Transverse colon (tissue), 4 donors: ENCODE results near the gene NKD1. TPM values are rescaled to one million over a fixed set of nuclear protein-coding genes. Genes with fewer than 3 reads are reported as not detected.
"Not testable (repeated sequence)": the region's sequence is repeated elsewhere in the genome, so short reads cannot be mapped to it uniquely, and the experiment has no call there.

ENCODE experiments used
- DNase-seq: peaks from one replicate; pipeline ENCODE4 v3.0.0-alpha.2; 2019
- H3K27ac ChIP-seq, 4 donors: fragments of 200-600 bp; sonication (generic); 2 replicates each; pipeline ENCODE4 v1.5.1; 2016 to 2018; ENCODE audit warnings: inconsistent platforms in 4 of 4
- H3K27me3 ChIP-seq: fragments of 200-600 bp; sonication (generic); 2 replicates; pipeline ENCODE4 v1.5.1; 2017; ENCODE audit warnings: inconsistent platforms
- H3K36me3 ChIP-seq, 4 donors: fragments of 200-600 bp; sonication (generic); 2 replicates each; pipeline ENCODE4 v1.5.1; 2017 to 2019; ENCODE audit warnings: inconsistent platforms in 4 of 4
- H3K4me1 ChIP-seq, 4 donors: fragments of 200-600 bp; sonication (generic); 2 replicates each; pipeline ENCODE4 v1.5.1; 2017 to 2020; ENCODE audit warnings: inconsistent platforms in 4 of 4
- H3K4me3 ChIP-seq, 4 donors: fragments of 200-600 bp; sonication (generic); 1 replicate in 1 of 4; 2 replicates in 3 of 4; pipeline versions ENCODE4 v1.5.1 to v1.6.1; 2017 to 2019; ENCODE audit warnings: inconsistent platforms in 4 of 4
- H3K9me3 ChIP-seq, 2 donors: fragments of 200-600 bp; sonication (generic); 2 replicates each; pipeline ENCODE4 v1.5.1; 2017 to 2019; ENCODE audit warnings: inconsistent platforms in 2 of 2
- EP300 ChIP-seq: sonication (generic); formaldehyde crosslinking; IDR thresholded peaks from one replicate; pipeline ENCODE4 v1.6.1; 2017; ENCODE audit warnings: antibody characterized with exemption, low read depth
- POLR2A ChIP-seq: fragments of 450-650 bp; IDR thresholded peaks from one replicate; pipeline ENCODE4 v1.6.1; 2016; ENCODE audit warnings: antibody characterized with exemption, mild to moderate bottlenecking, moderate library complexity
- POLR2AphosphoS5 ChIP-seq, 3 donors: sonication (generic); formaldehyde crosslinking; IDR thresholded peaks; one replicate each; pipeline ENCODE4 v1.6.1; 2016; ENCODE audit warnings: antibody characterized with exemption in 3 of 3
- WGBS, 2 donors: methylation state at CpG; one replicate each; pipeline ENCODE4 v1.1.5; 2018; ENCODE audit warnings: low coverage in 1 of 2; 5-methylcytosine and 5-hydroxymethylcytosine counted together
- in situ Hi-C, 4 donors: fragments of 200-750 bp; cut with MboI; loops; one replicate each; pipeline versions ENCODE4 v1.15.0 to v1.15.1; 2017; ENCODE audit warnings: low sequenced_read_pairs in 3 of 4, low pct_ligation_motif_present in 1 of 4, low pct_unique_long_range_greater_than_20kb in 1 of 4
- intact Hi-C: fragments of 100-400 bp; cut with DNase I; formaldehyde crosslinking; loops from one replicate; pipeline ENCODE4 v1.15.1; 2023; ENCODE audit warnings: low total_unique reads
- total RNA-seq, 4 donors: library from RNA; depleted of rRNA; stranded (reverse); fragments of >200 nt; gene quantifications; one replicate each; pipeline ENCODE4 v1.1.0, GENCODE V29; 2016
- TF ChIP-seq, protein P1 (sequence below), 5 experiments: fragments of 200-600 bp in 3 of 5; fragments of 450-650 bp in 2 of 5; sonication (generic) in 3 of 5; IDR thresholded peaks; 1 replicate in 2 of 5; 2 replicates in 3 of 5; pipeline ENCODE4 v1.5.1; 2016 to 2017; ENCODE audit warnings: antibody characterized with exemption in 5 of 5, inconsistent platforms in 3 of 5, mild to moderate bottlenecking in 2 of 5, moderate library complexity in 1 of 5

Gene NKD1
- total RNA-seq, 4 donors from 2014 or later: 1.7 to 98.1 (median 2.5) TPM

- Histone ChIP-seq H3K27ac (no peak overlapping the region), H3K4me1 (peaks cover 0 to 18% (median 8%) of the 10 kb centered on the region in 4 donors), H3K4me3 (no peak overlapping the region), H3K36me3 (no peaks in the 10 kb centered on the region), H3K9me3 (no peaks in the 10 kb centered on the region), H3K27me3 (no peaks in the 10 kb centered on the region)
- in situ Hi-C loops: no loop called here
- TF ChIP-seq POLR2AphosphoS5 (IDR thresholded peaks at IDR 0.05) (no peak), EP300 (no peak), POLR2A (no peak)
- TF ChIP-seq, protein P1, sequence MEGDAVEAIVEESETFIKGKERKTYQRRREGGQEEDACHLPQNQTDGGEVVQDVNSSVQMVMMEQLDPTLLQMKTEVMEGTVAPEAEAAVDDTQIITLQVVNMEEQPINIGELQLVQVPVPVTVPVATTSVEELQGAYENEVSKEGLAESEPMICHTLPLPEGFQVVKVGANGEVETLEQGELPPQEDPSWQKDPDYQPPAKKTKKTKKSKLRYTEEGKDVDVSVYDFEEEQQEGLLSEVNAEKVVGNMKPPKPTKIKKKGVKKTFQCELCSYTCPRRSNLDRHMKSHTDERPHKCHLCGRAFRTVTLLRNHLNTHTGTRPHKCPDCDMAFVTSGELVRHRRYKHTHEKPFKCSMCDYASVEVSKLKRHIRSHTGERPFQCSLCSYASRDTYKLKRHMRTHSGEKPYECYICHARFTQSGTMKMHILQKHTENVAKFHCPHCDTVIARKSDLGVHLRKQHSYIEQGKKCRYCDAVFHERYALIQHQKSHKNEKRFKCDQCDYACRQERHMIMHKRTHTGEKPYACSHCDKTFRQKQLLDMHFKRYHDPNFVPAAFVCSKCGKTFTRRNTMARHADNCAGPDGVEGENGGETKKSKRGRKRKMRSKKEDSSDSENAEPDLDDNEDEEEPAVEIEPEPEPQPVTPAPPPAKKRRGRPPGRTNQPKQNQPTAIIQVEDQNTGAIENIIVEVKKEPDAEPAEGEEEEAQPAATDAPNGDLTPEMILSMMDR (IDR thresholded peaks at IDR 0.05): no peak
- intact Hi-C loops: loop anchor here (5.0 kb wide), 1 partner anchor 666 kb away; no protein-coding TSS in a partner anchor
- 49 to 71% methylated on average over 1 to 2 of the region's 2 CpGs for WGBS, 2 donors
- DNase-seq: no peak
Measured at GRCh38 chr16:50578137-50578536, 29.9 kb downstream of the NKD1 start.

- H3K36me3 ChIP-seq, in situ Hi-C loops, H3K4me1 ChIP-seq, H3K27me3 ChIP-seq, H3K4me3 ChIP-seq, DNase-seq, H3K27ac ChIP-seq, H3K9me3 ChIP-seq: not testable (repeated sequence)
- WGBS, 2 donors: 96 to 97% methylated on average over 25 to 32 of the region's 32 CpGs
- intact Hi-C loops: loop anchor here (5.0 kb wide), 1 partner anchor 667 kb away; no protein-coding TSS in a partner anchor
Measured at GRCh38 chr16:50579373-50579772, 31.2 kb downstream of the NKD1 start.

- intact Hi-C loops: no loop called here
- H3K4me3 ChIP-seq: no peak overlapping the region
- H3K36me3 ChIP-seq: no peaks in the 10 kb centered on the region
- H3K27me3 ChIP-seq: no peaks in the 10 kb centered on the region
- 87% methylated on average over 8 of the region's 8 CpGs; no CpG with 5 or more reads in 1 of the 2 donors for WGBS, 2 donors
- in situ Hi-C loops: no loop called here
- TF ChIP-seq, protein P1 (IDR thresholded peaks at IDR 0.05): no peak
- TF ChIP-seq POLR2AphosphoS5 (IDR thresholded peaks at IDR 0.05) (no peak), EP300 (no peak), POLR2A (no peak)
- no peak for DNase-seq
- H3K9me3 ChIP-seq: no peaks in the 10 kb centered on the region
- H3K27ac ChIP-seq: no peak overlapping the region
- H3K4me1 ChIP-seq: peaks cover 0 to 13% (median 8%) of the 10 kb centered on the region in 4 donors
Measured at GRCh38 chr16:50580180-50580798, 32.1 kb downstream of the NKD1 start.

DNA sequence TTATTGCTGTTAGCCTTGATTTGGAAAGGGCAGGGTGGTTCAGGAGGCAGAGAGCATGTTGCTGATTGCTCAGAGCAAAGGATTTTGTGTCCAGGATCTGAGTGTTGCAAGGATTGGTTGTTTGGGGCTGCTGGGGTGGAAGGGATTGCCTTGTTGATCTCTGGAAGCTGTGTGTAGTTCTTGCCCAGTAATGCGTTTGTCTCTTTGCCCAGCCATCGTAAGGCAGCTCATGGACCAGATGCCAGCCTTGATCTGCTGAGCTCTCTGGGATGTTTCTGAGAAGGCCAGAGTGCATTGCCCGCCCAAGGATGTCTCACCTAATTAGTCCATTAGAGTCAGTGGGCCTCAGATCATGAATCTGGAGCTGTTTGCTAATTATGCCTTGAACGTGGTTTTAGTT, 33.6 kb downstream of the NKD1 start:
- 60% methylated on average over 4 of the region's 4 CpGs; no CpG with 5 or more reads in 1 of the 2 donors for WGBS, 2 donors
- DNase-seq: no peak
- H3K4me3 ChIP-seq: no peak overlapping the region
- in situ Hi-C loops: no loop called here
- H3K36me3 ChIP-seq: no peaks in the 10 kb centered on the region
- H3K27me3 ChIP-seq: no peaks in the 10 kb centered on the region
- peaks cover 0 to 13% (median 10%) of the 10 kb centered on the region in 4 donors for H3K4me1 ChIP-seq
- H3K27ac ChIP-seq: no peak overlapping the region
- TF ChIP-seq, protein P1 (IDR thresholded peaks at IDR 0.05): no peak
- TF ChIP-seq POLR2A: no peak
- no peak for TF ChIP-seq POLR2AphosphoS5 (IDR thresholded peaks at IDR 0.05)
- no peak for TF ChIP-seq EP300
- intact Hi-C loops: no loop called here
- H3K9me3 ChIP-seq: no peaks in the 10 kb centered on the region
